Activated naive CD8-positive, alpha-beta T cell treated with anti-CD3 and anti-CD28 coated beads, Interleukin-2, amount 10 ng/mL, durations not matched to agents 7 days and 5 days (primary cell): ENCODE data around the gene ARL4D. TPM values are rescaled to one million over a fixed set of nuclear protein-coding genes. Genes with fewer than 3 reads are reported as not detected.
"Not testable (repeated sequence)": the region's sequence is repeated elsewhere in the genome, so short reads cannot be mapped to it uniquely, and the experiment has no call there.

ENCODE experiments used
- ATAC-seq: fragments of 150-1000 bp; cut with Tn5 transposase; one replicate; pipeline ENCODE4 v1.10.0; 2021; ENCODE audit warnings: low read depth, moderate library complexity
- POLR2A ChIA-PET: fragments of 350-600 bp; sonication (Branson Sonifier 250); formaldehyde crosslinking; loops from one replicate; lab custom pipeline; 2021; ENCODE audit warnings: antibody characterized with exemption; lab: Charles Lee
- DNase-seq: peaks from one replicate; pipeline ENCODE4 v3.0.0; 2021
- H3K27ac Mint-ChIP-seq: one replicate; pipeline ENCODE4 v1.8.0; 2022; ENCODE audit warnings: mild to moderate bottlenecking, mixed read lengths
- H3K27me3 Mint-ChIP-seq: one replicate; pipeline ENCODE4 v1.8.0; 2022; ENCODE audit warnings: mild to moderate bottlenecking, moderate library complexity, mixed read lengths
- H3K36me3 Mint-ChIP-seq: one replicate; pipeline ENCODE4 v1.8.0; 2021; ENCODE audit warnings: mild to moderate bottlenecking, mixed read lengths
- H3K4me1 Mint-ChIP-seq: one replicate; pipeline ENCODE4 v1.8.0; 2021; ENCODE audit warnings: mixed read lengths
- H3K4me3 Mint-ChIP-seq: one replicate; pipeline ENCODE4 v1.8.0; 2022; ENCODE audit warnings: mild to moderate bottlenecking, moderate library complexity, mixed read lengths
- H3K9me3 Mint-ChIP-seq: one replicate; pipeline ENCODE4 v1.8.0; 2021; ENCODE audit warnings: mixed read lengths
- total RNA-seq, 2 experiments: library from RNA; stranded (reverse); gene quantifications; one replicate each; pipeline ENCODE4 v1.2.3, GENCODE V29; 2021

ARL4D gene
- total RNA-seq, 2 experiments from 2014 or later: 2.2 to 2.4 TPM

- Mint-ChIP-seq H3K9me3 (no peaks in the 10 kb centered on the region), H3K4me1 (peaks cover 19% of the 10 kb centered on the region), H3K36me3 (no peaks in the 10 kb centered on the region), H3K4me3 (peak overlapping the region; percentile 90), H3K27ac (peak overlapping the region; percentile 98), H3K27me3 (no peaks in the 10 kb centered on the region)
- ATAC-seq (peak; percentile 86), DNase-seq (peak; percentile 82)
- POLR2A ChIA-PET: interaction anchor here (0.7 to 10.6 kb wide), 16 partner anchors 9 to 391 kb away, joined by 3 to 317 read pairs (median 6); partner anchors contain the start of genes ARL4D, DHX8, ETV4 and IFI35
Measured at GRCh38 chr17:43389046-43389947, 9.5 kb upstream of the ARL4D start.

- Mint-ChIP-seq H3K36me3 (no peaks in the 10 kb centered on the region), H3K27ac (peak overlapping the region; percentile 22), H3K4me1 (peaks cover 14% of the 10 kb centered on the region), H3K27me3 (no peaks in the 10 kb centered on the region), H3K9me3 (no peaks in the 10 kb centered on the region), H3K4me3 (no peak overlapping the region)
- ATAC-seq: no peak
- POLR2A ChIA-PET: interaction anchor here (3.7 to 10.6 kb wide), 3 partner anchors 24 to 91 kb away, joined by 35 to 168 read pairs (median 37); partner anchors contain the start of gene DHX8
- no peak for DNase-seq
Measured at GRCh38 chr17:43392397-43392796, 6.4 kb upstream of the ARL4D start.

- Mint-ChIP-seq H3K4me3 (no peak overlapping the region), H3K4me1 (peaks cover 19% of the 10 kb centered on the region), H3K27me3 (no peaks in the 10 kb centered on the region), H3K27ac (peak overlapping the region; percentile 18), H3K9me3 (no peaks in the 10 kb centered on the region), H3K36me3 (no peaks in the 10 kb centered on the region)
- POLR2A ChIA-PET: interaction anchor here (1.3 to 10.6 kb wide), 4 partner anchors 26 to 90 kb away, joined by 3 to 168 read pairs (median 36); partner anchors contain the start of gene DHX8
- ATAC-seq (peak; percentile 49), DNase-seq (peak; percentile 77)
Measured at GRCh38 chr17:43393944-43394482, 4.8 kb upstream of the ARL4D start.

GRCh38 chr17:43394696-43395095, 4.1 kb upstream of the ARL4D start:
- not testable (repeated sequence) for H3K9me3 Mint-ChIP-seq, H3K27me3 Mint-ChIP-seq, H3K4me3 Mint-ChIP-seq, DNase-seq, H3K27ac Mint-ChIP-seq, H3K36me3 Mint-ChIP-seq, ATAC-seq
- POLR2A ChIA-PET: interaction anchor here (1.3 to 10.6 kb wide), 4 partner anchors 26 to 89 kb away, joined by 3 to 168 read pairs (median 36); partner anchors contain the start of gene DHX8
- peaks cover 16% of the 10 kb centered on the region for H3K4me1 Mint-ChIP-seq

- no peaks in the 10 kb centered on the region for H3K27me3 Mint-ChIP-seq
- ATAC-seq (no peak), DNase-seq (no peak)
- peaks cover 15% of the 10 kb centered on the region for H3K4me1 Mint-ChIP-seq
- no peaks in the 10 kb centered on the region for H3K9me3 Mint-ChIP-seq
- POLR2A ChIA-PET: interaction anchor here (0.6 to 10.6 kb wide), 4 partner anchors 27 to 89 kb away, joined by 3 to 168 read pairs (median 36); partner anchors contain the start of gene DHX8
- H3K4me3 Mint-ChIP-seq: no peak overlapping the region
- H3K27ac Mint-ChIP-seq: no peak overlapping the region
- H3K36me3 Mint-ChIP-seq: no peaks in the 10 kb centered on the region
Measured at GRCh38 chr17:43395165-43395564, 3.6 kb upstream of the ARL4D start.

GRCh38 chr17:43396491-43397060, 2.2 kb upstream of the ARL4D start:
- H3K36me3 Mint-ChIP-seq: no peaks in the 10 kb centered on the region
- peak overlapping the region; percentile 50 for H3K27ac Mint-ChIP-seq
- ATAC-seq (no peak), DNase-seq (no peak)
- POLR2A ChIA-PET: interaction anchor here (1.4 to 10.6 kb wide), 4 partner anchors 28 to 87 kb away, joined by 3 to 168 read pairs (median 39); partner anchors contain the start of gene DHX8
- H3K4me1 Mint-ChIP-seq: peaks cover 15% of the 10 kb centered on the region
- peaks cover 2% of the 10 kb centered on the region for H3K27me3 Mint-ChIP-seq
- no peak overlapping the region for H3K4me3 Mint-ChIP-seq
- no peaks in the 10 kb centered on the region for H3K9me3 Mint-ChIP-seq

- POLR2A ChIA-PET: interaction anchor here (0.7 to 10.6 kb wide), 6 partner anchors 12 to 1065 kb away, joined by 3 to 168 read pairs (median 42); partner anchors contain the start of gene DHX8
- Mint-ChIP-seq H3K27me3 (peaks cover 2% of the 10 kb centered on the region), H3K9me3 (no peaks in the 10 kb centered on the region), H3K36me3 (no peaks in the 10 kb centered on the region), H3K4me1 (peaks cover 7% of the 10 kb centered on the region), H3K27ac (peak overlapping the region; percentile 93), H3K4me3 (peak overlapping the region; percentile 92)
- DNase-seq: no peak
- ATAC-seq: no peak
Measured at GRCh38 chr17:43399839-43400328, 1.1 kb downstream of the ARL4D start.

GRCh38 chr17:43400943-43401717, 2.3 kb downstream of the ARL4D start:
- DNase-seq (no peak), ATAC-seq (no peak)
- H3K27ac Mint-ChIP-seq: peak overlapping the region; percentile 45
- H3K27me3 Mint-ChIP-seq: peaks cover 2% of the 10 kb centered on the region
- no peak overlapping the region for H3K4me3 Mint-ChIP-seq
- peaks cover 7% of the 10 kb centered on the region for H3K4me1 Mint-ChIP-seq
- no peaks in the 10 kb centered on the region for H3K36me3 Mint-ChIP-seq
- no peaks in the 10 kb centered on the region for H3K9me3 Mint-ChIP-seq
- POLR2A ChIA-PET: interaction anchor here (1.0 kb wide), 1 partner anchor 41 kb away, joined by 3 read pairs; no protein-coding TSS in a partner anchor

- Mint-ChIP-seq H3K27me3 (peaks cover 2% of the 10 kb centered on the region), H3K4me3 (no peak overlapping the region), H3K9me3 (no peaks in the 10 kb centered on the region), H3K4me1 (peaks cover 7% of the 10 kb centered on the region), H3K27ac (no peak overlapping the region), H3K36me3 (no peaks in the 10 kb centered on the region)
- ATAC-seq (no peak), DNase-seq (no peak)
- POLR2A ChIA-PET: interaction anchor here (0.6 kb wide), 1 partner anchor 305 kb away, joined by 3 read pairs; no protein-coding TSS in a partner anchor
Measured at GRCh38 chr17:43402078-43402477, 3.3 kb downstream of the ARL4D start.

- Mint-ChIP-seq H3K27ac (no peak overlapping the region), H3K9me3 (no peaks in the 10 kb centered on the region), H3K27me3 (peaks cover 4% of the 10 kb centered on the region), H3K4me3 (no peak overlapping the region), H3K36me3 (no peaks in the 10 kb centered on the region), H3K4me1 (peaks cover 7% of the 10 kb centered on the region)
- ATAC-seq (no peak), DNase-seq (no peak)
- POLR2A ChIA-PET: interaction anchor here (0.6 to 1.1 kb wide), 3 partner anchors 34 to 663 kb away, joined by 3 to 4 read pairs (median 3); no protein-coding TSS in a partner anchor
Measured at GRCh38 chr17:43402567-43402966, 3.8 kb downstream of the ARL4D start.

GRCh38 chr17:43403846-43404245, 5.1 kb downstream of the ARL4D start:
- Mint-ChIP-seq H3K9me3 (no peaks in the 10 kb centered on the region), H3K4me1 (peaks cover under 1% of the 10 kb centered on the region), H3K27ac (no peak overlapping the region), H3K4me3 (no peak overlapping the region), H3K36me3 (no peaks in the 10 kb centered on the region), H3K27me3 (peaks cover 10% of the 10 kb centered on the region)
- ATAC-seq (no peak), DNase-seq (no peak)
- POLR2A ChIA-PET: interaction anchor here (1.2 kb wide), 1 partner anchor 16 kb away, joined by 4 read pairs; no protein-coding TSS in a partner anchor

GRCh38 chr17:43405861-43406260, 7.1 kb downstream of the ARL4D start:
- no peaks in the 10 kb centered on the region for H3K36me3 Mint-ChIP-seq
- no peaks in the 10 kb centered on the region for H3K4me1 Mint-ChIP-seq
- no peak for DNase-seq
- peaks cover 9% of the 10 kb centered on the region for H3K27me3 Mint-ChIP-seq
- H3K27ac Mint-ChIP-seq: no peak overlapping the region
- ATAC-seq: no peak
- POLR2A ChIA-PET: interaction anchor here (0.6 to 1.3 kb wide), 2 partner anchors 78 to 254 kb away, joined by 3 to 7 read pairs; partner anchors contain the start of gene DHX8
- H3K4me3 Mint-ChIP-seq: no peak overlapping the region
- H3K9me3 Mint-ChIP-seq: no peaks in the 10 kb centered on the region
